ENCODE results near the gene TUBB1. TPM values are rescaled to one million over a fixed set of nuclear protein-coding genes. Genes with fewer than 3 reads are reported as not detected.

TUBB1 gene
- total RNA-seq, 4 donors from 2014 or later: 0.15 TPM; not detected in 3

- Histone ChIP-seq H3K9me3 (no peaks in the 10 kb centered on the region), H3K27me3 (no peaks in the 10 kb centered on the region), H3K27ac (peak overlapping the region in 2 of 4 donors; percentile 4 to 17), H3K4me1 (peaks cover 0 to 42% (median 25%) of the 10 kb centered on the region in 3 donors), H3K4me3 (no peak overlapping the region), H3K36me3 (peaks cover 0 to 47% of the 10 kb centered on the region in 2 donors)
- TF ChIP-seq POLR2A (IDR thresholded peaks at IDR 0.05): no peak
- ATAC-seq: peak; percentile 10
- WGBS, 2 donors (ENCODE audit: low coverage in 1 of 2): 65 to 66% methylated on average over 5 of the region's 5 CpGs
Measured at GRCh38 chr20:58985656-58986055, 33.6 kb upstream of the TUBB1 start.

GRCh38 chr20:58986286-58986967 lies 32.8 kb upstream of the TUBB1 start:
- TF ChIP-seq CTCF (IDR thresholded peaks at IDR 0.05) (no peak), EP300 (IDR thresholded peaks at IDR 0.05) (no peak), POLR2AphosphoS5 (IDR thresholded peaks at IDR 0.05) (no peak), POLR2A (IDR thresholded peaks at IDR 0.05) (no peak)
- Histone ChIP-seq H3K4me3 (no peak overlapping the region), H3K36me3 (peaks cover 0 to 55% of the 10 kb centered on the region in 2 donors), H3K27ac (no peak overlapping the region), H3K27me3 (no peaks in the 10 kb centered on the region), H3K9me3 (no peaks in the 10 kb centered on the region), H3K4me1 (peaks cover 0 to 41% (median 25%) of the 10 kb centered on the region in 3 donors)
- no peak for ATAC-seq
- WGBS, 2 donors (ENCODE audit: low coverage in 1 of 2): 77 to 78% methylated on average over 7 to 8 of the region's 9 CpGs

- H3K27me3 ChIP-seq: no peaks in the 10 kb centered on the region
- H3K36me3 ChIP-seq: peaks cover 0 to 61% of the 10 kb centered on the region in 2 donors
- no peaks in the 10 kb centered on the region for H3K9me3 ChIP-seq
- ATAC-seq: no peak
- TF ChIP-seq EP300 (IDR thresholded peaks at IDR 0.05) (no peak), POLR2A (IDR thresholded peaks at IDR 0.05) (no peak), CTCF (IDR thresholded peaks at IDR 0.05) (no peak), POLR2AphosphoS5 (IDR thresholded peaks at IDR 0.05) (no peak)
- no peak overlapping the region for H3K4me3 ChIP-seq
- 82 to 84% methylated on average over 7 to 8 of the region's 8 CpGs for WGBS, 2 donors (ENCODE audit: low coverage in 1 of 2)
- no peak overlapping the region for H3K27ac ChIP-seq
- peaks cover 0 to 42% (median 25%) of the 10 kb centered on the region in 3 donors for H3K4me1 ChIP-seq
Measured at GRCh38 chr20:58986968-58987517, 32.2 kb upstream of the TUBB1 start.

- no peak for TF ChIP-seq EP300 (IDR thresholded peaks at IDR 0.05)
- no peak for TF ChIP-seq CTCF (IDR thresholded peaks at IDR 0.05)
- no peak for TF ChIP-seq POLR2A (IDR thresholded peaks at IDR 0.05)
- no peak for TF ChIP-seq POLR2AphosphoS5 (IDR thresholded peaks at IDR 0.05)
- no peak for ATAC-seq
- WGBS, 2 donors (ENCODE audit: low coverage in 1 of 2): 76 to 94% methylated on average over 3 to 6 of the region's 9 CpGs
- Histone ChIP-seq H3K27me3 (no peaks in the 10 kb centered on the region), H3K9me3 (no peaks in the 10 kb centered on the region), H3K4me1 (peaks cover 0 to 37% (median 19%) of the 10 kb centered on the region in 3 donors), H3K27ac (no peak overlapping the region), H3K4me3 (no peak overlapping the region), H3K36me3 (peaks cover 0 to 70% of the 10 kb centered on the region in 2 donors)
Measured at GRCh38 chr20:58987790-58988564, 31.3 kb upstream of the TUBB1 start.

DNA sequence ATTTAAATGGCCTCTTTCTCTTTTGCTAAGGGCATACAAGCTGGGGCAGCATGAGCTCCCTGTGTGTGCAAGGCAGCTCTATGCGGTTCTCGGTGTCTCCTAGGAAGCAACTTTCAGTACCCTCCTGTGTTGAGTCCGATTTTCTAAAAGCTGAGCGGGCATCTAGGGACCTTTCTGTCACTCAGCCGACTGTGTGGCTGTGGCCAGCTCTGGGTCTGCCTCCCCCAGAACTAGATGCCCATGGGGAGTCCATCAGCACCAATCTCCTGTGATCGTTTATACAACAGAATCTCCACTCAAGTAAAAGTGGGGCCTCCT lies 30.7 kb upstream of the TUBB1 start:
- 76 to 91% methylated on average over 3 to 6 of the region's 6 CpGs for WGBS, 2 donors (ENCODE audit: low coverage in 1 of 2)
- no peak for ATAC-seq
- no peak overlapping the region for H3K27ac ChIP-seq
- H3K4me3 ChIP-seq: no peak overlapping the region
- no peaks in the 10 kb centered on the region for H3K27me3 ChIP-seq
- peaks cover 0 to 31% (median 14%) of the 10 kb centered on the region in 3 donors for H3K4me1 ChIP-seq
- no peak for TF ChIP-seq POLR2AphosphoS5 (IDR thresholded peaks at IDR 0.05)
- TF ChIP-seq EP300 (IDR thresholded peaks at IDR 0.05): no peak
- no peak for TF ChIP-seq CTCF (IDR thresholded peaks at IDR 0.05)
- TF ChIP-seq POLR2A (IDR thresholded peaks at IDR 0.05): no peak
- peaks cover 0 to 76% of the 10 kb centered on the region in 2 donors for H3K36me3 ChIP-seq
- no peaks in the 10 kb centered on the region for H3K9me3 ChIP-seq

Measured in gastroesophageal sphincter (tissue), 4 donors.